PC-9 (cell line): Measurements from ENCODE around the gene MTURN. TPM values are rescaled to one million over a fixed set of nuclear protein-coding genes. Genes with fewer than 3 reads are reported as not detected.

ENCODE experiments used
- BruUV-seq: library from RNA; stranded (reverse); fragments of 400-500 nt; replicated peaks from 2 replicates; lab custom pipeline; 2021; lab: Mats Ljungman, UMichigan
- CTCF ChIA-PET: fragments of 300-600 bp; sonication (Branson Sonifier 250); formaldehyde crosslinking; loops from one replicate; lab custom pipeline; 2022; ENCODE audit warnings: antibody characterized with exemption; lab: Charles Lee
- POLR2A ChIA-PET: fragments of 300-600 bp; sonication (Branson Sonifier 250); formaldehyde crosslinking; loops from one replicate; lab custom pipeline; 2022; ENCODE audit warnings: antibody characterized with exemption; ENCODE audit not compliant: unreplicated experiment; lab: Charles Lee
- DNase-seq, 2 experiments: peaks; one replicate each; pipeline versions ENCODE4 v3.0.0 to v3.0.0-alpha.2; 2015 to 2022; ENCODE audit warnings: mixed read lengths in 1 of 2
- H2AFZ ChIP-seq: fragments of 200-600 bp; sonication (generic); 2 replicates; pipeline ENCODE4 v1.8.1; 2017; ENCODE audit warnings: antibody characterized with exemption
- H3F3A ChIP-seq: fragments of 200-600 bp; sonication (generic); 2 replicates; pipeline ENCODE4 v1.8.1; 2017; ENCODE audit warnings: antibody characterized with exemption, mild to moderate bottlenecking, low read depth; ENCODE audit not compliant: insufficient read depth
- H3K27ac ChIP-seq: fragments of 200-600 bp; sonication (generic); 2 replicates; pipeline ENCODE4 v1.6.1; 2016; ENCODE audit warnings: mixed run types
- H3K27me3 ChIP-seq: fragments of 200-600 bp; sonication (generic); 2 replicates; pipeline ENCODE4 v1.6.1; 2016; ENCODE audit warnings: low read depth, mixed run types; ENCODE audit not compliant: insufficient read depth
- H3K36me3 ChIP-seq: fragments of 200-600 bp; sonication (generic); 2 replicates; pipeline ENCODE4 v1.6.1; 2016; ENCODE audit warnings: low read depth, mixed run types
- H3K4me1 ChIP-seq: fragments of 200-600 bp; sonication (generic); replicated peaks from 2 replicates; pipeline ENCODE4 v1.6.1; 2016; ENCODE audit warnings: mixed run types; ENCODE audit not compliant: insufficient read depth
- H3K4me2 ChIP-seq: fragments of 200-600 bp; sonication (generic); 2 replicates; pipeline ENCODE4 v1.6.1; 2017; ENCODE audit warnings: mixed run types
- H3K4me3 ChIP-seq: fragments of 200-600 bp; sonication (generic); 2 replicates; pipeline ENCODE4 v1.6.1; 2016; ENCODE audit warnings: mixed run types
- H3K79me2 ChIP-seq: fragments of 200-600 bp; sonication (generic); 2 replicates; pipeline ENCODE4 v1.6.1; 2017; ENCODE audit warnings: low read depth, mixed run types
- H3K9me2 ChIP-seq: fragments of 200-600 bp; sonication (generic); 2 replicates; pipeline ENCODE4 v1.8.1; 2017; ENCODE audit warnings: mild to moderate bottlenecking; ENCODE audit not compliant: insufficient read depth
- H3K9me3 ChIP-seq: fragments of 200-600 bp; sonication (generic); 2 replicates; pipeline ENCODE4 v1.8.1; 2016; ENCODE audit warnings: low read depth; ENCODE audit not compliant: insufficient read depth
- H4K20me1 ChIP-seq: fragments of 200-600 bp; sonication (generic); 2 replicates; pipeline ENCODE4 v1.8.1; 2017; ENCODE audit not compliant: insufficient read depth
- CTCF ChIP-seq: fragments of 200-600 bp; sonication (generic); conservative IDR thresholded peaks from 2 replicates; pipeline ENCODE4 v1.6.1; 2017; ENCODE audit warnings: mixed run types, antibody characterized with exemption, mild to moderate bottlenecking, moderate library complexity
- EZH2 ChIP-seq: fragments of 200-600 bp; sonication (generic); IDR thresholded peaks from 2 replicates; pipeline ENCODE4 v1.8.0; 2017; ENCODE audit warnings: antibody characterized with exemption, low read depth
- intact Hi-C: fragments of 100-400 bp; cut with micrococcal nuclease; formaldehyde crosslinking; loops from one replicate; pipeline ENCODE4 v1.10.0; 2022; ENCODE audit not compliant: unreplicated experiment
- total RNA-seq: library from RNA; stranded (reverse); gene quantifications from 2 replicates; pipeline ENCODE4 v1.2.3, GENCODE V29; 2021

The MTURN gene
- total RNA-seq, 1 experiment from 2014 or later, result 21.6 TPM

GRCh38 chr7:30159698-30160143 lies 24.9 kb downstream of the MTURN start:
- TF ChIP-seq EZH2 (no peak), CTCF (peak; percentile 42; the same call in 1 of the 2 replicates)
- POLR2A ChIA-PET, result interaction anchor here (0.5 kb wide), 1 partner anchor 124 kb away, joined by 7 read pairs; no protein-coding TSS in a partner anchor
- CTCF ChIA-PET, result no interaction called here

GRCh38 chr7:30160329-30160728 lies 25.5 kb downstream of the MTURN start:
- Histone ChIP-seq H3K36me3 (no peaks in the 10 kb centered on the region), H3K27me3 (no peaks in the 10 kb centered on the region), H3K4me2 (no peak overlapping the region), H3K9me2 (no peaks in the 10 kb centered on the region), H2AFZ (no peak overlapping the region), H3F3A (peaks cover 8% of the 10 kb centered on the region; the same call in 1 of the 2 replicates), H3K27ac (no peak overlapping the region), H3K4me1 (peaks cover 36% of the 10 kb centered on the region), H4K20me1 (no peaks in the 10 kb centered on the region), H3K9me3 (no peaks in the 10 kb centered on the region), H3K79me2 (no peaks in the 10 kb centered on the region), H3K4me3 (no peak overlapping the region)
- intact Hi-C loops, result loop anchor here (5.0 to 10.0 kb wide), 2 partner anchors 387 to 584 kb away; no protein-coding TSS in a partner anchor
- no TSS peak for BruUV-seq
- TF ChIP-seq CTCF, result no peak
- TF ChIP-seq EZH2, result no peak
- ChIA-PET CTCF (no interaction called here), POLR2A (interaction anchor here (0.5 kb wide), 1 partner anchor 123 kb away, joined by 7 read pairs; no protein-coding TSS in a partner anchor)
- DNase-seq, result no peak

More at GRCh38 chr7:30159698-30160143, 24.9 kb downstream of the MTURN start:
- Histone ChIP-seq H3K79me2 (no peaks in the 10 kb centered on the region), H3K4me1 (peaks cover 30% of the 10 kb centered on the region), H3K9me2 (no peaks in the 10 kb centered on the region), H3K27me3 (no peaks in the 10 kb centered on the region), H3K36me3 (no peaks in the 10 kb centered on the region), H3K4me3 (no peak overlapping the region), H3F3A (peaks cover 7% of the 10 kb centered on the region; the same call in 1 of the 2 replicates), H3K4me2 (peak overlapping the region; percentile 3; the same call in 1 of the 2 replicates), H4K20me1 (no peaks in the 10 kb centered on the region), H2AFZ (no peak overlapping the region), H3K27ac (no peak overlapping the region), H3K9me3 (no peaks in the 10 kb centered on the region)
- BruUV-seq, result no TSS peak
- DNase-seq, result no peak
- intact Hi-C loops, result loop anchor here (5.0 to 10.0 kb wide), 2 partner anchors 388 to 585 kb away; no protein-coding TSS in a partner anchor

- H3K4me3 ChIP-seq, result no peak overlapping the region
These were observed 27.3 kb downstream of the MTURN start for GRCh38 chr7:30162133-30162532.

More at GRCh38 chr7:30162133-30162532, 27.3 kb downstream of the MTURN start:
- H3K4me1 ChIP-seq, result peaks cover 54% of the 10 kb centered on the region
- TF ChIP-seq EZH2 (no peak), CTCF (no peak)
- H3K79me2 ChIP-seq, result no peaks in the 10 kb centered on the region
- intact Hi-C loops, result loop anchor here (5.0 to 10.0 kb wide), 2 partner anchors 385 to 583 kb away; no protein-coding TSS in a partner anchor
- H3K36me3 ChIP-seq, result no peaks in the 10 kb centered on the region
- ChIA-PET CTCF (interaction anchor here (0.6 kb wide), 1 partner anchor 112 kb away, joined by 3 read pairs; no protein-coding TSS in a partner anchor), POLR2A (interaction anchor here (0.6 kb wide), 1 partner anchor 187 kb away, joined by 3 read pairs; no protein-coding TSS in a partner anchor)
- peak overlapping the region; percentile 37; the same call in 1 of the 2 replicates for H3K4me2 ChIP-seq
- no peak overlapping the region for H3K27ac ChIP-seq
- H4K20me1 ChIP-seq, result no peaks in the 10 kb centered on the region
- DNase-seq, result no peak
- no peaks in the 10 kb centered on the region for H3K9me3 ChIP-seq
- no TSS peak for BruUV-seq
- H3K9me2 ChIP-seq, result no peaks in the 10 kb centered on the region
- no peak overlapping the region for H2AFZ ChIP-seq
- peaks cover 24% of the 10 kb centered on the region; the same call in 1 of the 2 replicates for H3F3A ChIP-seq
- H3K27me3 ChIP-seq, result no peaks in the 10 kb centered on the region
